ENCODE results near the gene NUDT1.

Gene NUDT1

DNA sequence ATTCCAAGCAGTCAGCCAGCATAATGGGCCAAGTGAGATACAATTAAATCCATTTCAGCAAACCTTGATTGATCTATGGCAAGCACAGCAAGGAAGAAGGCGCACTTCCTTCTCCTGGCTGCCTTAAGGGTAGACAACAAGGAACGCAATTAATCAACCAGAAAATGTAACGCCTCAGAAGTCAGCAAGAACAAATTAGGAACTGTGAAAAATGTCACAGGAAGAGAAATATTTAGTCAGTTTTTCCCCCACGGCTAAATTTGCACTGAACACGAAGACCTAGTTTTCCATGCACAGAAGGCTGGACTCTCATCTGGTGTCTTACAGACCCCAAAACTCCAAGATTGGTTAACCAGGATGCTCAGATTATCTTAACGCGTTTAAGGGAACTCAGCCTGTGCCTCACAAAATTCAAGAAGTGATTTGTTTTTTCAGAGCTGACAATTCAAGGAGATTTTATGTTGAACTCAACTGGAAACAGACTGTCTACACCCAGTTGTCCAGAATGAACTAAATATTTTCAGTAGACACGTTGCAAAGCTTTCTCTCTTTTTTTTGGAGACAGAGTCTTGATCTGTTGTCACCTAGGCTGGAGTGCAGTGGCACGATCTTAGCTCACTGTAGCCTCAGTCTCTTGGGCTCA lies 58.0 kb downstream of the NUDT1 start:
- H3K36me3 ChIP-seq (ENCODE audit: control insufficient read depth, low read length): no peaks in the 10 kb centered on the region
- H3K27me3 ChIP-seq (ENCODE audit: control insufficient read depth, low read length): no peaks in the 10 kb centered on the region
- H3K9me2 ChIP-seq (replicated peaks; ENCODE audit: control insufficient read depth, low read length): no peaks in the 10 kb centered on the region
- TF ChIP-seq, protein P1, sequence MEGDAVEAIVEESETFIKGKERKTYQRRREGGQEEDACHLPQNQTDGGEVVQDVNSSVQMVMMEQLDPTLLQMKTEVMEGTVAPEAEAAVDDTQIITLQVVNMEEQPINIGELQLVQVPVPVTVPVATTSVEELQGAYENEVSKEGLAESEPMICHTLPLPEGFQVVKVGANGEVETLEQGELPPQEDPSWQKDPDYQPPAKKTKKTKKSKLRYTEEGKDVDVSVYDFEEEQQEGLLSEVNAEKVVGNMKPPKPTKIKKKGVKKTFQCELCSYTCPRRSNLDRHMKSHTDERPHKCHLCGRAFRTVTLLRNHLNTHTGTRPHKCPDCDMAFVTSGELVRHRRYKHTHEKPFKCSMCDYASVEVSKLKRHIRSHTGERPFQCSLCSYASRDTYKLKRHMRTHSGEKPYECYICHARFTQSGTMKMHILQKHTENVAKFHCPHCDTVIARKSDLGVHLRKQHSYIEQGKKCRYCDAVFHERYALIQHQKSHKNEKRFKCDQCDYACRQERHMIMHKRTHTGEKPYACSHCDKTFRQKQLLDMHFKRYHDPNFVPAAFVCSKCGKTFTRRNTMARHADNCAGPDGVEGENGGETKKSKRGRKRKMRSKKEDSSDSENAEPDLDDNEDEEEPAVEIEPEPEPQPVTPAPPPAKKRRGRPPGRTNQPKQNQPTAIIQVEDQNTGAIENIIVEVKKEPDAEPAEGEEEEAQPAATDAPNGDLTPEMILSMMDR (IDR thresholded peaks at IDR 0.05; ENCODE audit: low read depth, low read length, poor library complexity, severe bottlenecking): no peak
- TF ChIP-seq EZH2phosphoT487 (IDR thresholded peaks at IDR 0.05; ENCODE audit: borderline replicate concordance, low read length): no peak
- H3K4me3 ChIP-seq (ENCODE audit: low read length): peak overlapping the region; percentile 47
- H3K79me2 ChIP-seq (ENCODE audit: control insufficient read depth, low read length): peaks cover 72% of the 10 kb centered on the region
- peaks cover 69% of the 10 kb centered on the region for H3K4me1 ChIP-seq (ENCODE audit: control insufficient read depth, low read length)
- H3K27ac ChIP-seq (ENCODE audit: low read depth, low read length): peak overlapping the region; percentile 62
- H3K9me3 ChIP-seq (ENCODE audit: control insufficient read depth, insufficient read depth, low read length): 0 out of 2 replicates have a peak, but pooled peaks cover 2% of the 10 kb centered on the region
- H4K20me1 ChIP-seq (ENCODE audit: control insufficient read depth, insufficient read depth, low read depth, low read length): no peaks in the 10 kb centered on the region
- peak overlapping the region; percentile 78 for H3K4me2 ChIP-seq (ENCODE audit: low read length)
- peaks cover 18% of the 10 kb centered on the region for H3F3A ChIP-seq (ENCODE audit: control insufficient read depth, insufficient read depth)

All from DOHH2 (cell line).